ENCODE results near the gene FDX1.

GRCh38 chr11:110380836-110381622, 48.7 kb upstream of the FDX1 start:
- TF ChIP-seq SMC3 (conservative IDR thresholded peaks at IDR 0.05; ENCODE audit: poor library complexity) (no peak), CTCF (IDR thresholded peaks at IDR 0.05; ENCODE audit: poor library complexity, severe bottlenecking) (no peak), RAD21 (conservative IDR thresholded peaks at IDR 0.05) (no peak), MXI1 (conservative IDR thresholded peaks at IDR 0.05; ENCODE audit: poor library complexity, severe bottlenecking) (no peak)

All from neural cell (in vitro differentiated cells).